ENCODE data around the gene PRAMEF14. TPM values are rescaled to one million over a fixed set of nuclear protein-coding genes. Genes with fewer than 3 reads are reported as not detected.
"Not testable (repeated sequence)": the region's sequence is repeated elsewhere in the genome, so short reads cannot be mapped to it uniquely, and the experiment has no call there.

PRAMEF14 gene
- total RNA-seq, 1 donor from 2014 or later, result not detected

GRCh38 chr1:13297216-13297931, 49.6 kb downstream of the PRAMEF14 start:
- ATAC-seq; intact Hi-C loops (cut with DNase I); DNase-seq (ENCODE audit: low spot score): not testable (repeated sequence)

Other genes starting within 250 kb of the PRAMEF14 start
- gene HNRNPCL2, start 230.3 kb downstream of the PRAMEF14 start, total RNA-seq, result not detected
- not detected for gene PRAMEF26, start 191.1 kb downstream of the PRAMEF14 start, total RNA-seq
- not detected for gene HNRNPCL4, start 181.5 kb downstream of the PRAMEF14 start, total RNA-seq
- not detected for gene PRAMEF9, start 175.3 kb downstream of the PRAMEF14 start, total RNA-seq
- gene PRAMEF13, start 145.7 kb downstream of the PRAMEF14 start, total RNA-seq, result not detected
- gene PRAMEF18, start 121.0 kb downstream of the PRAMEF14 start, total RNA-seq, result not detected
- not detected for gene PRAMEF5, start 92.9 kb downstream of the PRAMEF14 start, total RNA-seq
- not detected for gene PRAMEF8, start 62.0 kb downstream of the PRAMEF14 start, total RNA-seq
- not detected for gene PRAMEF33, start 43.6 kb downstream of the PRAMEF14 start, total RNA-seq
- not detected for gene PRAMEF15, start 31.6 kb downstream of the PRAMEF14 start, total RNA-seq
- gene PRAMEF19, start 24.8 kb upstream of the PRAMEF14 start, total RNA-seq, result not detected
- not detected for gene PRAMEF17, start 42.5 kb upstream of the PRAMEF14 start, total RNA-seq
- not detected for gene PRAMEF20, start 63.3 kb upstream of the PRAMEF14 start, total RNA-seq
- not detected for gene LRRC38, start 166.9 kb upstream of the PRAMEF14 start, total RNA-seq
- gene PDPN, start 236.7 kb upstream of the PRAMEF14 start, total RNA-seq, result 22.7 TPM